DOHH2 (cell line): ENCODE results near the gene RNF130.

Source experiments
- H3F3A ChIP-seq: fragments of 200-600 bp; sonication (generic), shearing (Covaris generic); 2 replicates; pipeline ENCODE4 v1.6.0; 2016; ENCODE audit warnings: antibody characterized with exemption, mild to moderate bottlenecking; ENCODE audit not compliant: control insufficient read depth, insufficient read depth
- H3K27ac ChIP-seq: fragments of 200-600 bp; sonication (generic); 2 replicates; pipeline ENCODE4 v1.5.1; 2014; ENCODE audit warnings: low read depth, mild to moderate bottlenecking, low read length, moderate library complexity
- H3K27me3 ChIP-seq: fragments of 200-600 bp; sonication (generic); 2 replicates; pipeline ENCODE4 v1.6.1; 2014; ENCODE audit warnings: mild to moderate bottlenecking, low read length, mixed read lengths; ENCODE audit not compliant: control insufficient read depth
- H3K36me3 ChIP-seq: fragments of 200-600 bp; sonication (generic); 2 replicates; pipeline ENCODE4 v1.6.1; 2014; ENCODE audit warnings: mild to moderate bottlenecking, low read length, moderate library complexity, mixed read lengths; ENCODE audit not compliant: control insufficient read depth
- H3K4me1 ChIP-seq: fragments of 200-600 bp; sonication (generic); 2 replicates; pipeline ENCODE4 v1.6.1; 2014; ENCODE audit warnings: mild to moderate bottlenecking, low read length, mixed read lengths; ENCODE audit not compliant: control insufficient read depth
- H3K4me2 ChIP-seq: fragments of 200-600 bp; sonication (generic); 2 replicates; pipeline ENCODE4 v1.6.0; 2014; ENCODE audit warnings: mild to moderate bottlenecking, low read length, moderate library complexity
- H3K4me3 ChIP-seq: fragments of 200-600 bp; sonication (generic); 2 replicates; pipeline ENCODE4 v1.5.1; 2014; ENCODE audit warnings: mild to moderate bottlenecking, low read length, mixed read lengths
- H3K79me2 ChIP-seq: fragments of 200-600 bp; sonication (generic); 2 replicates; pipeline ENCODE4 v1.6.1; 2014; ENCODE audit warnings: mild to moderate bottlenecking, low read length, mixed read lengths; ENCODE audit not compliant: control insufficient read depth
- H3K9me2 ChIP-seq: fragments of 200-600 bp; sonication (generic); replicated peaks from 2 replicates; pipeline ENCODE4 v1.6.1; 2014; ENCODE audit warnings: mild to moderate bottlenecking, low read length, mixed read lengths; ENCODE audit not compliant: control insufficient read depth
- H3K9me3 ChIP-seq: fragments of 200-600 bp; sonication (generic); 2 replicates; pipeline ENCODE4 v1.6.1; 2014; ENCODE audit warnings: antibody characterized with exemption, low read length, mixed read lengths; ENCODE audit not compliant: control insufficient read depth, insufficient read depth
- H4K20me1 ChIP-seq: fragments of 200-600 bp; sonication (generic); 2 replicates; pipeline ENCODE4 v1.6.0; 2014; ENCODE audit warnings: low read depth, mild to moderate bottlenecking, antibody characterized with exemption, low read length, moderate library complexity; ENCODE audit not compliant: control insufficient read depth, insufficient read depth
- EZH2phosphoT487 ChIP-seq: fragments of 200-600 bp; sonication (generic); IDR thresholded peaks from 2 replicates; pipeline ENCODE4 v1.6.1; 2017; ENCODE audit warnings: borderline replicate concordance, mild to moderate bottlenecking, antibody characterized with exemption, low read length, moderate library complexity, mixed read lengths
- TF ChIP-seq, protein P1 (sequence below): fragments of 200-600 bp; sonication (generic); IDR thresholded peaks from one replicate; pipeline ENCODE4 v1.5.1; 2014; ENCODE audit warnings: antibody characterized with exemption, mild to moderate bottlenecking, low read depth, low read length; ENCODE audit not compliant: poor library complexity, severe bottlenecking

The RNF130 gene

DNA sequence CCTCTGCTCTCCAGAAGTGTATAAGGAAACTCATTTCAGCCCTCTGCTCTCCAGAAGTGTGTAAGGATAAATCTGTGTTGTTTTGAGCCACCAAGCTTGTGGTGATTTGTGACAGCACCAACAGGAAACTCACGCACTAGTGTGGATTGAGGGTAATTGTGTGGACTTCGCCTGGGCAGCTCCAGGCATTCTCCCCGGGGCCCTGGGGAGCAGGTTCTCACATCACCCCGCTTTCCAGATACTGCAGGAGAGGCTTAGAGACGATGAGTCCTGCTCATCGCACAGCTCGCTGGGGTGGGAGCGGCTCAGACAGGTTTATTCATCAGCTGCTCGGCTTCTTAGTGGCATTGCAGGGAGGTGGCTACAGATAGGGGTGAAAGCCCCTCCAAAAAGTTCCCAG, 38.4 kb upstream of the RNF130 start:
- Histone ChIP-seq H3K4me1 (no peaks in the 10 kb centered on the region), H3K27me3 (no peaks in the 10 kb centered on the region), H3K27ac (no peak overlapping the region), H3F3A (no peaks in the 10 kb centered on the region), H3K9me3 (peaks cover 6% of the 10 kb centered on the region), H4K20me1 (no peaks in the 10 kb centered on the region), H3K36me3 (no peaks in the 10 kb centered on the region), H3K9me2 (no peaks in the 10 kb centered on the region), H3K79me2 (no peaks in the 10 kb centered on the region), H3K4me3 (no peak overlapping the region), H3K4me2 (no peak overlapping the region)
- TF ChIP-seq, protein P1, sequence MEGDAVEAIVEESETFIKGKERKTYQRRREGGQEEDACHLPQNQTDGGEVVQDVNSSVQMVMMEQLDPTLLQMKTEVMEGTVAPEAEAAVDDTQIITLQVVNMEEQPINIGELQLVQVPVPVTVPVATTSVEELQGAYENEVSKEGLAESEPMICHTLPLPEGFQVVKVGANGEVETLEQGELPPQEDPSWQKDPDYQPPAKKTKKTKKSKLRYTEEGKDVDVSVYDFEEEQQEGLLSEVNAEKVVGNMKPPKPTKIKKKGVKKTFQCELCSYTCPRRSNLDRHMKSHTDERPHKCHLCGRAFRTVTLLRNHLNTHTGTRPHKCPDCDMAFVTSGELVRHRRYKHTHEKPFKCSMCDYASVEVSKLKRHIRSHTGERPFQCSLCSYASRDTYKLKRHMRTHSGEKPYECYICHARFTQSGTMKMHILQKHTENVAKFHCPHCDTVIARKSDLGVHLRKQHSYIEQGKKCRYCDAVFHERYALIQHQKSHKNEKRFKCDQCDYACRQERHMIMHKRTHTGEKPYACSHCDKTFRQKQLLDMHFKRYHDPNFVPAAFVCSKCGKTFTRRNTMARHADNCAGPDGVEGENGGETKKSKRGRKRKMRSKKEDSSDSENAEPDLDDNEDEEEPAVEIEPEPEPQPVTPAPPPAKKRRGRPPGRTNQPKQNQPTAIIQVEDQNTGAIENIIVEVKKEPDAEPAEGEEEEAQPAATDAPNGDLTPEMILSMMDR = no peak
- no peak for TF ChIP-seq EZH2phosphoT487

DNA sequence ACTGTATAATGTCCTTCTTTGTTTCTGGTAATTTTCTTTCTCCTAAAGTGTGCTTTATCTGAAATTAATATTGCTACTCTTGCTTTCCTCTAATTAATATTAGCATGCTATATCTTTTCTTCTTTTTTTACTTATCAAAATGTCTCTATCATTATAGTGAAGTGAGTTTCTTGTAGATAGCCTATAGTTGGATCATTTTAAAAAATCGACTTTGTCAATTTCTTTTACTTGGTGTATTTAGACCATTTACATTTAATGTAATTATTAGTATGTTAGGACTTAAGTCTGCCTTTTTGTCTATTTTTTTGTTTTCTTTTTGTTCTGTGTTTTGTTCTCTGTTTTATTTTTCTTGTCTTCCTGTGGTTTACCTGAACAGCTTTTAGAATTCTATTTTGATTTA, 35.4 kb upstream of the RNF130 start:
- TF ChIP-seq, protein P1 = no peak
- TF ChIP-seq EZH2phosphoT487 = no peak
- Histone ChIP-seq H3K27ac (no peak overlapping the region), H3F3A (no peaks in the 10 kb centered on the region), H3K4me1 (no peaks in the 10 kb centered on the region), H4K20me1 (no peaks in the 10 kb centered on the region), H3K79me2 (no peaks in the 10 kb centered on the region), H3K27me3 (no peaks in the 10 kb centered on the region), H3K4me3 (no peak overlapping the region), H3K9me2 (no peaks in the 10 kb centered on the region), H3K4me2 (no peak overlapping the region), H3K9me3 (peaks cover 6% of the 10 kb centered on the region), H3K36me3 (no peaks in the 10 kb centered on the region)

DNA sequence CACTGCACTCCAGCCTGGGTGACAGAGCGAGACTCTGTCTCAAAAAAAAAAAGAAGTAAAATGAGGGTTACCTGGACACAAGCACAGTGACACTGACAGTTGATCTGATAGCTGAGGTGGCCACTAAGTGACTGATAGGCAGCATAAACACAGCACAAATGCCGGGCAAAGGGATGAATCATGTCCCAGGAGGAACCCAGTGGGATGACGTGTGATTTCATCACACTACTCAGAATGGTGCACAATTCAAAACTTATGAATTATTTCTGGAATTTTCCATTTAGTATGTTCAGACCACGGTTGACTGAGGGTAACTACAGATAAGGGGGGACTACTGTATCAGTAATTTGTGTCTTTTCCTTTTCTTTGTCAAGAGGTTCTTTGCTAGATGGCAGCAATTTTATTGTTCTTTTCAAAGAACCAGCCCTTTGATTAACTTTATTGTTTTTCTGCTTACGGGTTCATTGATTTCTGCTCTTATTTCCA, 34.3 kb upstream of the RNF130 start:
- Histone ChIP-seq H3K79me2 (no peaks in the 10 kb centered on the region), H4K20me1 (no peaks in the 10 kb centered on the region)

More for the DNA sequence above, 34.3 kb upstream of the RNF130 start:
- no peaks in the 10 kb centered on the region for H3K4me1 ChIP-seq
- no peak for TF ChIP-seq EZH2phosphoT487
- TF ChIP-seq, protein P1 = no peak
- H3K27me3 ChIP-seq = no peaks in the 10 kb centered on the region
- peaks cover 6% of the 10 kb centered on the region for H3K9me3 ChIP-seq
- no peak overlapping the region for H3K27ac ChIP-seq
- no peaks in the 10 kb centered on the region for H3K36me3 ChIP-seq
- no peak overlapping the region for H3K4me2 ChIP-seq
- no peak overlapping the region for H3K4me3 ChIP-seq
- H3K9me2 ChIP-seq = no peaks in the 10 kb centered on the region
- no peaks in the 10 kb centered on the region for H3F3A ChIP-seq
